Astrocyte (in vitro differentiated cells and primary cell): Measurements from ENCODE around the gene DLG1. TPM values are rescaled to one million over a fixed set of nuclear protein-coding genes. Genes with fewer than 3 reads are reported as not detected.

Experiments
- DNase-seq: peaks from one replicate; pipeline ENCODE4 v3.0.0-alpha.2; 2010; ENCODE audit warnings: low read depth
- FAIRE-seq: peaks from 2 replicates; lab custom pipeline; 2011; peaks lifted over from hg19 to GRCh38; lab: Jason Lieb, UNC
- H2AFZ ChIP-seq: 2 replicates; pipeline ENCODE4 v1.6.0; 2012; ENCODE audit warnings: low read depth, low read length, inconsistent platforms
- H3K27ac ChIP-seq: 2 replicates; pipeline ENCODE4 v1.5.1; 2011; ENCODE audit warnings: low read depth, low read length, inconsistent platforms
- H3K27me3 ChIP-seq: 2 replicates; pipeline ENCODE4 v1.6.0; 2011; ENCODE audit warnings: low read length, inconsistent platforms; ENCODE audit not compliant: insufficient read depth
- H3K36me3 ChIP-seq: 2 replicates; pipeline ENCODE4 v1.5.1; 2011; ENCODE audit warnings: low read length, inconsistent platforms; ENCODE audit not compliant: insufficient read depth
- H3K4me1 ChIP-seq: 2 replicates; pipeline ENCODE4 v1.5.1; 2011; ENCODE audit warnings: low read length, inconsistent platforms; ENCODE audit not compliant: insufficient read depth
- H3K4me2 ChIP-seq: 2 replicates; pipeline ENCODE4 v1.6.0; 2012; ENCODE audit warnings: low read length, inconsistent platforms
- H3K4me3 ChIP-seq: 2 replicates; pipeline ENCODE4 v1.5.1; 2011; ENCODE audit warnings: low read depth, mild to moderate bottlenecking, low read length, inconsistent platforms; ENCODE audit not compliant: insufficient read depth
- H3K79me2 ChIP-seq: 2 replicates; pipeline ENCODE4 v1.6.0; 2012; ENCODE audit warnings: mild to moderate bottlenecking, low read length, inconsistent platforms; ENCODE audit not compliant: insufficient read depth
- H3K9ac ChIP-seq: 2 replicates; pipeline ENCODE4 v1.6.0; 2012; ENCODE audit warnings: mild to moderate bottlenecking, low read length, inconsistent platforms
- H3K9me3 ChIP-seq: 2 replicates; pipeline ENCODE4 v1.5.1; 2012; ENCODE audit warnings: low read depth, mild to moderate bottlenecking, low read length, inconsistent platforms; ENCODE audit not compliant: insufficient read depth
- H4K20me1 ChIP-seq: 2 replicates; pipeline ENCODE4 v1.6.0; 2012; ENCODE audit warnings: low read length, inconsistent platforms; ENCODE audit not compliant: insufficient read depth
- H3K27ac Mint-ChIP-seq: one replicate; pipeline ENCODE4 v1.8.0; 2021; ENCODE audit warnings: mild to moderate bottlenecking, mixed read lengths; ENCODE audit not compliant: unreplicated experiment
- H3K27me3 Mint-ChIP-seq: one replicate; pipeline ENCODE4 v1.8.0; 2021; ENCODE audit warnings: low read depth, mixed read lengths; ENCODE audit not compliant: unreplicated experiment
- H3K36me3 Mint-ChIP-seq: one replicate; pipeline ENCODE4 v1.8.0; 2021; ENCODE audit warnings: low read depth, mixed read lengths; ENCODE audit not compliant: unreplicated experiment
- H3K4me1 Mint-ChIP-seq: one replicate; pipeline ENCODE4 v1.8.0; 2021; ENCODE audit warnings: low read depth, mixed read lengths; ENCODE audit not compliant: unreplicated experiment
- H3K4me3 Mint-ChIP-seq: one replicate; pipeline ENCODE4 v1.8.0; 2021; ENCODE audit warnings: mild to moderate bottlenecking, moderate library complexity, mixed read lengths; ENCODE audit not compliant: unreplicated experiment
- H3K9me3 Mint-ChIP-seq: one replicate; pipeline ENCODE4 v1.8.0; 2021; ENCODE audit warnings: mild to moderate bottlenecking, mixed read lengths; ENCODE audit not compliant: unreplicated experiment
- EZH2 ChIP-seq: IDR thresholded peaks from 2 replicates; pipeline ENCODE4 v1.6.1; 2012; ENCODE audit warnings: mild to moderate bottlenecking, low read length, inconsistent platforms; ENCODE audit not compliant: insufficient read depth
- total RNA-seq: library from RNA; stranded (reverse); gene quantifications from 2 replicates; pipeline ENCODE4 v1.2.1, GENCODE V29; 2021
- TF ChIP-seq, protein P1 (sequence below): IDR thresholded peaks from 2 replicates; pipeline ENCODE4 v1.5.1; 2011; ENCODE audit warnings: low read depth, mild to moderate bottlenecking, inconsistent platforms, low read length, moderate library complexity; ENCODE audit not compliant: insufficient read depth

Gene DLG1
- total RNA-seq, 1 donor from 2014 or later: 210 TPM

DNA sequence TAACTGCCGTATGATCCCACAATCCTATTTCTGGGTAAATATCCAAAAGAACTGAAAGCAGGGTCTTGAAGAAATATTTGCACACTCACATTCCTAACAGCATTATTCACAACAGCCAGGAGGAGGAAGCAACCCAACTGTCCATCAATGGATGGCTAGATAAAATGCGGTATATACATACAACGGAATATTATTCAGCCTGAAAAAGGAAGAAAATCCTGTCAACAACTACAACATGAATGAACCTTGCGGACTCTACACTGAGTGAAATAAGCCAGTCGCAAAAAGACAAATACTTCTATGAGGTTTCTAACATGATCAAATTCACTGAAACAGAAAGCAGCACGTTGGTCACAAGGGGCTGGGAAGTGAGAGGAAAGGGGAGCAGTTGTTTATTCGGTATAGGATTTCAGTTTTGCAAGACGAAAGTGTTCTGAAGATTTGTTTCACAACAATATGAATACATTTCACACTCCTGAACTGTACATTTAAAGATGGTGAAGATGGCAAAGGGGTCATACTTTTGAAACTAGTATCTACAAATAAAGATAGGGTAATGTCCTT lies 6.2 kb downstream of the DLG1 start:
- H3K4me1 Mint-ChIP-seq: peaks cover 35% of the 10 kb centered on the region
- H3K27ac Mint-ChIP-seq: peak overlapping the region; percentile 60
- Histone ChIP-seq H3K27me3 (no peaks in the 10 kb centered on the region), H3K27ac (no peak overlapping the region), H3K4me3 (peak overlapping the region; percentile 17), H3K36me3 (peaks cover 54% of the 10 kb centered on the region), H3K9me3 (no peaks in the 10 kb centered on the region), H3K9ac (peak overlapping the region; percentile 99), H3K79me2 (peaks cover 99% of the 10 kb centered on the region), H3K4me2 (peak overlapping the region; percentile 96), H3K4me1 (peaks cover 17% of the 10 kb centered on the region), H4K20me1 (peaks cover 67% of the 10 kb centered on the region), H2AFZ (no peak overlapping the region)
- DNase-seq: no peak
- no peaks in the 10 kb centered on the region for H3K27me3 Mint-ChIP-seq
- FAIRE-seq: no peak
- no peaks in the 10 kb centered on the region for H3K9me3 Mint-ChIP-seq
- H3K4me3 Mint-ChIP-seq: peak overlapping the region; percentile 41
- TF ChIP-seq EZH2: no peak
- TF ChIP-seq, protein P1, sequence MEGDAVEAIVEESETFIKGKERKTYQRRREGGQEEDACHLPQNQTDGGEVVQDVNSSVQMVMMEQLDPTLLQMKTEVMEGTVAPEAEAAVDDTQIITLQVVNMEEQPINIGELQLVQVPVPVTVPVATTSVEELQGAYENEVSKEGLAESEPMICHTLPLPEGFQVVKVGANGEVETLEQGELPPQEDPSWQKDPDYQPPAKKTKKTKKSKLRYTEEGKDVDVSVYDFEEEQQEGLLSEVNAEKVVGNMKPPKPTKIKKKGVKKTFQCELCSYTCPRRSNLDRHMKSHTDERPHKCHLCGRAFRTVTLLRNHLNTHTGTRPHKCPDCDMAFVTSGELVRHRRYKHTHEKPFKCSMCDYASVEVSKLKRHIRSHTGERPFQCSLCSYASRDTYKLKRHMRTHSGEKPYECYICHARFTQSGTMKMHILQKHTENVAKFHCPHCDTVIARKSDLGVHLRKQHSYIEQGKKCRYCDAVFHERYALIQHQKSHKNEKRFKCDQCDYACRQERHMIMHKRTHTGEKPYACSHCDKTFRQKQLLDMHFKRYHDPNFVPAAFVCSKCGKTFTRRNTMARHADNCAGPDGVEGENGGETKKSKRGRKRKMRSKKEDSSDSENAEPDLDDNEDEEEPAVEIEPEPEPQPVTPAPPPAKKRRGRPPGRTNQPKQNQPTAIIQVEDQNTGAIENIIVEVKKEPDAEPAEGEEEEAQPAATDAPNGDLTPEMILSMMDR: no peak
- peaks cover 32% of the 10 kb centered on the region for H3K36me3 Mint-ChIP-seq

DNA sequence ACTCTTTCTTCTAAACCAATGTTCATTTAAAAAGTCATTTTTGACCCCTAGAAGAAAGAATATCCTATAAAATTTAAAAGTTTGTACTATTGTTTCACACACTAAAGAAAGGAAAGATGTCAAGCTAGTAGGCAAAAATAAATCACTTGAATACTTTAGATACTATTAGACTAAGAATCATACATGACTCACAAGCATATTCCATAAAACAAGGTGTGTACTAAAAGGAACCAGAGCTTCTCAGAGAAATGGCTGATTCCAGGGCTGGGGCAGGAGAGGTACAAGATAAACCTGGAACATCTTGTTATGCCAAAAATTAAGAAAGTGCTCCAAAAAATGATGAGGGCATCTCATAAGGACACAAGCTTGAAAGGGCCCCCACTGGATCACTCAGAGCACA lies 8.7 kb downstream of the DLG1 start:
- peaks cover 47% of the 10 kb centered on the region for H3K36me3 Mint-ChIP-seq
- H3K4me3 Mint-ChIP-seq: peak overlapping the region; percentile 2
- Histone ChIP-seq H3K4me2 (peak overlapping the region; percentile 53), H3K4me1 (peaks cover 17% of the 10 kb centered on the region), H4K20me1 (peaks cover 77% of the 10 kb centered on the region), H3K79me2 (peaks cover 99% of the 10 kb centered on the region), H3K36me3 (peaks cover 56% of the 10 kb centered on the region), H2AFZ (no peak overlapping the region), H3K27ac (peak overlapping the region; percentile 36), H3K4me3 (peak overlapping the region; percentile 11), H3K9ac (peak overlapping the region; percentile 36), H3K27me3 (no peaks in the 10 kb centered on the region), H3K9me3 (no peaks in the 10 kb centered on the region)
- no peaks in the 10 kb centered on the region for H3K27me3 Mint-ChIP-seq
- H3K9me3 Mint-ChIP-seq: no peaks in the 10 kb centered on the region
- TF ChIP-seq EZH2: no peak
- TF ChIP-seq, protein P1: no peak
- H3K4me1 Mint-ChIP-seq: peaks cover 33% of the 10 kb centered on the region
- H3K27ac Mint-ChIP-seq: peak overlapping the region; percentile 2
- DNase-seq: peak; percentile 41
- peak; percentile 29 for FAIRE-seq

DNA sequence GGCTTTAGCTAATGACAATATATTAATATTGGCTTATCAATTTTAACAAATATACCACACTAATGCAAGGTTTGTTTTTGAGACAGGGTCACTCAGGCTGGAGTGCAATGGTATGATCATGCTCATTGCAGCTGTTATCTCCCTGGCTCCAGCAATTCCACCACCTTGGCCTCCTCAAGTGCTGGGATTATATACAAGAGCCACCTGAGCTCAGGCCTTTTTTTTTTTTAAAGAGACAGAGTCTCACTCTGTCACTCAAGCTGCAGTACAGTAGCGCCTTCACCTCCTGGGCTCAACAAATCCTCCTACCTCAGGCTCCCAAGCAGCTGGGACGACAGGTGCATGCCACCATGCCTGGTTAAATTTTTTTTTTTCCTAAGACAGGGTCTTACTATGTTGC lies 11.7 kb downstream of the DLG1 start:
- peak overlapping the region; percentile 45 for H3K4me3 Mint-ChIP-seq
- H3K4me1 Mint-ChIP-seq: peaks cover 19% of the 10 kb centered on the region
- Histone ChIP-seq H3K9ac (no peak overlapping the region), H3K4me2 (no peak overlapping the region), H3K36me3 (peaks cover 52% of the 10 kb centered on the region), H4K20me1 (peaks cover 80% of the 10 kb centered on the region), H3K9me3 (no peaks in the 10 kb centered on the region), H3K4me3 (no peak overlapping the region), H3K79me2 (peaks cover 99% of the 10 kb centered on the region), H3K27ac (no peak overlapping the region), H3K4me1 (peaks cover 12% of the 10 kb centered on the region), H2AFZ (no peak overlapping the region), H3K27me3 (no peaks in the 10 kb centered on the region)
- H3K9me3 Mint-ChIP-seq: no peaks in the 10 kb centered on the region
- no peaks in the 10 kb centered on the region for H3K27me3 Mint-ChIP-seq
- FAIRE-seq: no peak
- peaks cover 39% of the 10 kb centered on the region for H3K36me3 Mint-ChIP-seq
- no peak overlapping the region for H3K27ac Mint-ChIP-seq
- no peak for DNase-seq
- TF ChIP-seq, protein P1: no peak
